Measurements from ENCODE around the gene GAS1.

Gene GAS1

GRCh38 chr9:86965636-86966395 is 18.5 kb upstream of the GAS1 start:
- DNase-seq (ENCODE audit: low read depth): no peak

GRCh38 chr9:86962692-86963091 is 15.4 kb upstream of the GAS1 start:
- DNase-seq (ENCODE audit: low read depth): no peak

GRCh38 chr9:86960938-86961337 is 13.6 kb upstream of the GAS1 start:
- no peak for DNase-seq (ENCODE audit: low read depth)

GRCh38 chr9:86958203-86958602 is 10.9 kb upstream of the GAS1 start:
- no peak for DNase-seq (ENCODE audit: low read depth)

- no peak for DNase-seq (ENCODE audit: low read depth)
Observed at GRCh38 chr9:86955561-86955960, 8.3 kb upstream of the GAS1 start.

- no peak for DNase-seq (ENCODE audit: low read depth)
Observed at GRCh38 chr9:86955042-86955441, 7.7 kb upstream of the GAS1 start.

GRCh38 chr9:86953181-86953580 is 5.9 kb upstream of the GAS1 start:
- no peak for DNase-seq (ENCODE audit: low read depth)

- peak; percentile 72 for DNase-seq (ENCODE audit: low read depth)
Observed at GRCh38 chr9:86948074-86948929, 996 bp upstream of the GAS1 start.

GRCh38 chr9:86946201-86947145 is 833 bp downstream of the GAS1 start:
- DNase-seq (ENCODE audit: low read depth): no peak

- DNase-seq (ENCODE audit: low read depth): no peak
Observed at GRCh38 chr9:86945728-86946200, 1.5 kb downstream of the GAS1 start.

- no peak for DNase-seq (ENCODE audit: low read depth)
Observed at GRCh38 chr9:86944796-86945727, 2.2 kb downstream of the GAS1 start.

- no peak for DNase-seq (ENCODE audit: low read depth)
Observed at GRCh38 chr9:86943201-86944113, 3.8 kb downstream of the GAS1 start.

- no peak for DNase-seq (ENCODE audit: low read depth)
Observed at GRCh38 chr9:86942281-86943200, 4.8 kb downstream of the GAS1 start.

- DNase-seq (ENCODE audit: low read depth): no peak
Observed at GRCh38 chr9:86941197-86941596, 6.1 kb downstream of the GAS1 start.

- DNase-seq (ENCODE audit: low read depth): no peak
Observed at GRCh38 chr9:86940774-86941173, 6.5 kb downstream of the GAS1 start.

GRCh38 chr9:86939891-86940290 is 7.4 kb downstream of the GAS1 start:
- DNase-seq (ENCODE audit: low read depth): no peak

GRCh38 chr9:86939321-86939720 is 8.0 kb downstream of the GAS1 start:
- DNase-seq (ENCODE audit: low read depth): no peak

GRCh38 chr9:86938780-86939179 is 8.5 kb downstream of the GAS1 start:
- DNase-seq (ENCODE audit: low read depth): no peak

- no peak for DNase-seq (ENCODE audit: low read depth)
Observed at GRCh38 chr9:86926145-86926544, 21.2 kb downstream of the GAS1 start.

All from stromal cell of bone marrow (primary cell).